H9 (cell line): Measurements from ENCODE around the gene CAVIN1. TPM values are rescaled to one million over a fixed set of nuclear protein-coding genes. Genes with fewer than 3 reads are reported as not detected.
"Not testable (repeated sequence)": the region's sequence is repeated elsewhere in the genome, so short reads cannot be mapped to it uniquely, and the experiment has no call there.

Experiments used
- DNase-seq: peaks from one replicate; pipeline ENCODE4 v3.0.0-alpha.2; 2017
- H2AFZ ChIP-seq: one replicate; pipeline ENCODE4 v1.6.1; 2013; ENCODE audit warnings: mild to moderate bottlenecking, low read length, control low read depth, moderate library complexity
- H2AK5ac ChIP-seq: 2 replicates; pipeline ENCODE4 v1.6.1; 2013; ENCODE audit warnings: low read length, control low read depth, mixed read lengths; ENCODE audit not compliant: insufficient read length
- H2BK120ac ChIP-seq: one replicate; pipeline ENCODE4 v1.6.1; 2013; ENCODE audit warnings: low read depth, mild to moderate bottlenecking, low read length, control low read depth, inconsistent platforms; ENCODE audit not compliant: poor library complexity, severe bottlenecking
- H2BK12ac ChIP-seq: 2 replicates; pipeline ENCODE4 v1.6.1; 2013; ENCODE audit warnings: low read length, control low read depth, mixed read lengths, low read depth; ENCODE audit not compliant: insufficient read length
- H2BK15ac ChIP-seq: 2 replicates; pipeline ENCODE4 v1.6.1; 2013; ENCODE audit warnings: low read depth, low read length, control low read depth
- H2BK20ac ChIP-seq: one replicate; pipeline ENCODE4 v1.6.1; 2013; ENCODE audit warnings: low read depth, mild to moderate bottlenecking, low read length, control low read depth, inconsistent platforms; ENCODE audit not compliant: poor library complexity, severe bottlenecking
- H2BK5ac ChIP-seq: 2 replicates; pipeline ENCODE4 v1.6.1; 2013; ENCODE audit warnings: low read length, control low read depth, mixed read lengths; ENCODE audit not compliant: insufficient read length
- H3K14ac ChIP-seq: 2 replicates; pipeline ENCODE4 v1.6.1; 2013; ENCODE audit warnings: low read length, control low read depth; ENCODE audit not compliant: insufficient read depth
- H3K18ac ChIP-seq: 2 replicates; pipeline ENCODE4 v1.6.1; 2013; ENCODE audit warnings: low read depth, mild to moderate bottlenecking, mixed read lengths, low read length, control low read depth; ENCODE audit not compliant: insufficient read length
- H3K23ac ChIP-seq: 2 replicates; pipeline ENCODE4 v1.6.1; 2013; ENCODE audit warnings: low read length, control low read depth, mixed read lengths, low read depth; ENCODE audit not compliant: insufficient read length
- H3K23me2 ChIP-seq: 2 replicates; pipeline ENCODE4 v1.6.1; 2013; ENCODE audit warnings: low read depth, mild to moderate bottlenecking, mixed read lengths, low read length, control low read depth; ENCODE audit not compliant: insufficient read length, poor library complexity, severe bottlenecking
- H3K27ac ChIP-seq: 2 replicates; pipeline ENCODE4 v1.5.1; 2013; ENCODE audit warnings: low read length, control low read depth, mixed read lengths, low read depth; ENCODE audit not compliant: insufficient read length
- H3K27me3 ChIP-seq: 2 replicates; pipeline ENCODE4 v1.6.1; 2013; ENCODE audit warnings: low read length, control low read depth, inconsistent platforms; ENCODE audit not compliant: insufficient read depth
- H3K4ac ChIP-seq: 2 replicates; pipeline ENCODE4 v1.6.1; 2013; ENCODE audit warnings: low read depth, mild to moderate bottlenecking, control low read depth, inconsistent platforms, low read length, moderate library complexity
- H3K4me1 ChIP-seq: 2 replicates; pipeline ENCODE4 v1.6.1; 2013; ENCODE audit warnings: low read length, control low read depth, inconsistent platforms; ENCODE audit not compliant: insufficient read depth
- H3K4me2 ChIP-seq: 2 replicates; pipeline ENCODE4 v1.6.1; 2013; ENCODE audit warnings: low read length, control low read depth, mixed read lengths; ENCODE audit not compliant: insufficient read length, insufficient read depth
- H3K56ac ChIP-seq: 2 replicates; pipeline ENCODE4 v1.6.1; 2013; ENCODE audit warnings: low read depth, mild to moderate bottlenecking, mixed read lengths, low read length, control low read depth; ENCODE audit not compliant: insufficient read length
- H3K79me1 ChIP-seq: 2 replicates; pipeline ENCODE4 v1.6.1; 2013; ENCODE audit warnings: low read depth, mild to moderate bottlenecking, moderate library complexity, low read length, control low read depth, inconsistent platforms; ENCODE audit not compliant: insufficient read depth, poor library complexity, severe bottlenecking
- H3K79me2 ChIP-seq: 2 replicates; pipeline ENCODE4 v1.6.1; 2013; ENCODE audit warnings: low read length, control low read depth, inconsistent platforms; ENCODE audit not compliant: insufficient read depth
- H3K9ac ChIP-seq: 2 replicates; pipeline ENCODE4 v1.6.1; 2013; ENCODE audit warnings: low read length, control low read depth, mixed read lengths; ENCODE audit not compliant: insufficient read length; ENCODE audit errors: extremely low read depth
- H3K9me3 ChIP-seq: one replicate; pipeline ENCODE4 v1.6.1; 2013; ENCODE audit warnings: low read depth, low read length, inconsistent platforms; ENCODE audit not compliant: control insufficient read depth
- H3T11ph ChIP-seq: one replicate; pipeline ENCODE4 v1.6.1; 2013; ENCODE audit warnings: mild to moderate bottlenecking, low read length, control low read depth, inconsistent platforms
- H4K20me1 ChIP-seq: one replicate; pipeline ENCODE4 v1.6.1; 2013; ENCODE audit not compliant: control insufficient read depth, insufficient read length, insufficient read depth
- H4K5ac ChIP-seq: 2 replicates; pipeline ENCODE4 v1.6.1; 2013; ENCODE audit warnings: low read depth, mild to moderate bottlenecking, mixed read lengths, low read length, control low read depth; ENCODE audit not compliant: insufficient read length
- H4K8ac ChIP-seq: replicated peaks from 2 replicates; pipeline ENCODE4 v1.6.1; 2013; ENCODE audit warnings: low read length, control low read depth, mixed read lengths, low read depth; ENCODE audit not compliant: insufficient read length
- H4K91ac ChIP-seq: 2 replicates; pipeline ENCODE4 v1.6.1; 2013; ENCODE audit warnings: low read depth, mild to moderate bottlenecking, moderate library complexity, mixed read lengths, low read length, control low read depth; ENCODE audit not compliant: insufficient read length
- H3K27ac Mint-ChIP-seq, 3 experiments: 2 replicates in 2 of 3; 3 replicates in 1 of 3; pipeline ENCODE4 v1.8.0; 2020 to 2021; ENCODE audit warnings: mixed read lengths in 3 of 3, mild to moderate bottlenecking in 1 of 3, moderate library complexity in 1 of 3
- H3K27me3 Mint-ChIP-seq: 2 replicates; pipeline ENCODE4 v1.8.0; 2021; ENCODE audit warnings: low read depth, mild to moderate bottlenecking, moderate library complexity, mixed read lengths
- H3K36me3 Mint-ChIP-seq, 3 experiments: 2 replicates in 2 of 3; 3 replicates in 1 of 3; pipeline ENCODE4 v1.8.0; 2020 to 2021; ENCODE audit warnings: low read depth in 3 of 3, mixed read lengths in 3 of 3; ENCODE audit not compliant: insufficient read depth in 1 of 3
- H3K4me1 Mint-ChIP-seq, 2 experiments: 2 replicates each; pipeline ENCODE4 v1.8.0; 2020; ENCODE audit warnings: mixed read lengths in 2 of 2
- H3K4me3 Mint-ChIP-seq, 2 experiments: 2 replicates in 1 of 2; 3 replicates in 1 of 2; pipeline ENCODE4 v1.8.0; 2020 to 2021; ENCODE audit warnings: mild to moderate bottlenecking in 2 of 2, mixed read lengths in 2 of 2, moderate library complexity in 1 of 2
- H3K9me3 Mint-ChIP-seq, 2 experiments: 2 replicates in 1 of 2; 3 replicates in 1 of 2; pipeline ENCODE4 v1.8.0; 2020; ENCODE audit warnings: mild to moderate bottlenecking in 2 of 2, mixed read lengths in 2 of 2, moderate library complexity in 1 of 2
- WGBS: extraction: QIAGEN DNeasy Blood & Tissue Kit; methylation state at CpG from one replicate; pipeline ENCODE4 v1.1.7; 2013; ENCODE audit warnings: missing lambda C conversion rate, low lambda C conversion rate, mixed read lengths; ENCODE audit not compliant: insufficient read length; ENCODE audit errors: extremely low coverage; 5-methylcytosine and 5-hydroxymethylcytosine counted together
- total RNA-seq: library from RNA; stranded (reverse); gene quantifications from 2 replicates; pipeline ENCODE4 v1.2.1, GENCODE V29; 2021

Gene CAVIN1
- total RNA-seq, 1 experiment from 2014 or later, result 65.2 TPM

DNA sequence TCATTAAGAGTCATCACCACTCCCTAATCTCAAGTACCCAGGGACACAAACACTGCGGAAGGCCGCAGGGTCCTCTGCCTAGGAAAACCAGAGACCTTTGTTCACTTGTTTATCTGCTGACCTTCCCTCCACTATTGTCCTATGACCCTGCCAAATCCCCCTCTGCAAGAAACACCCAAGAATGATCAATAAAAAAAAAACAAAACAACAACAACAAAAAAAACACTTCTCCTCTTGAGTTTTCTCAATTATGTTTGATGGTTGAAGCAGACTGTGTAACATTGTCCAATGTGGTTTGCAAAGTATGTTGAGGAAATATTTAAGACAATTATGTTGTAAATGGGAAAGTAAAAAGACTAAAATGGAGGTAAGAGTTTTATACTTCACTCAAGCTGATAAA, 26.8 kb upstream of the CAVIN1 start:
- H2BK15ac ChIP-seq, H3K79me1 ChIP-seq, H3K56ac ChIP-seq, H4K91ac ChIP-seq, H3K9me3 ChIP-seq, DNase-seq, H4K8ac ChIP-seq, H3K9ac ChIP-seq, H2BK120ac ChIP-seq, H2BK12ac ChIP-seq, H3K4me1 ChIP-seq, H4K20me1 ChIP-seq, H3K27me3 Mint-ChIP-seq, H3K14ac ChIP-seq, H2AFZ ChIP-seq, H2AK5ac ChIP-seq, H3K27me3 ChIP-seq, H2BK5ac ChIP-seq, H3K23me2 ChIP-seq, H3K4me3 Mint-ChIP-seq, H3K4ac ChIP-seq, H3K36me3 Mint-ChIP-seq, H3K4me1 Mint-ChIP-seq, H3K79me2 ChIP-seq, H3K4me2 ChIP-seq, H3K18ac ChIP-seq, H3K27ac ChIP-seq, H2BK20ac ChIP-seq, H3K23ac ChIP-seq, H3T11ph ChIP-seq, H4K5ac ChIP-seq: not testable (repeated sequence)
- Mint-ChIP-seq H3K27ac (peak overlapping the region in 1 of 3 experiments; percentile 21; a peak in 1 of 7 replicates), H3K9me3 (peaks cover 19 to 26% of the 10 kb centered on the region in 2 experiments)
- WGBS, result no CpG with 5 or more reads among the region's 2 CpGs

DNA sequence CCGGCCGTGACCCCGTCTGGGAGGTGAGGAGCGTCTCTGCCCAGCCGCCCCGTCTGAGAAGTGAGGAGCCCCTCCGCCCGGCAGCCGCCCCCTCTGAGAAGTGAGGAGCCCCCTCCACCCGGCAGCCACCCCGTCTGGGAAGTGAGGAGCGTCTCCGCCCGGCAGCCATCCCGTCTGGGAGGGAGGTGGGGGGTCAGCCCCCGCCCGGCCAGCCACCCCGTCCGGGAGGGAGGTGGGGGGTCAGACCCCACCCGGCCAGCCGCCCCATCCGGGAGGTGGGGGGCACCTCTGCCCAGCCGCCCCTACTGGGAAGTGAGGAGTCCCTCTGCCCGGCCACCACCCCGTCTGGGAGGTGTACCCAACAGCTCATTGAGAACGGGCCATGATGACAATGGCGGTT, 26.1 kb upstream of the CAVIN1 start:
- peaks cover 19 to 26% of the 10 kb centered on the region in 2 experiments for H3K9me3 Mint-ChIP-seq
- H3K79me1 ChIP-seq, H3K4me1 ChIP-seq, H3K23me2 ChIP-seq, H3K27ac Mint-ChIP-seq, H3K14ac ChIP-seq, H3K18ac ChIP-seq, H3K4me3 Mint-ChIP-seq, H2AK5ac ChIP-seq, H3K4ac ChIP-seq, H2BK5ac ChIP-seq, H4K20me1 ChIP-seq, H3T11ph ChIP-seq, H2BK12ac ChIP-seq, H3K9me3 ChIP-seq, H3K9ac ChIP-seq, H3K4me1 Mint-ChIP-seq, H2AFZ ChIP-seq, H2BK20ac ChIP-seq, H4K8ac ChIP-seq, H2BK15ac ChIP-seq, H3K79me2 ChIP-seq, H3K27me3 Mint-ChIP-seq, H3K56ac ChIP-seq, H2BK120ac ChIP-seq, DNase-seq, H3K23ac ChIP-seq, H3K27ac ChIP-seq, H4K5ac ChIP-seq, H4K91ac ChIP-seq, H3K36me3 Mint-ChIP-seq, H3K4me2 ChIP-seq, H3K27me3 ChIP-seq: not testable (repeated sequence)
- no CpG with 5 or more reads among the region's 27 CpGs for WGBS
